BLaER1 (cell line): ENCODE measurements around the gene FEM1B.
A peak's percentile ranks its signal among the peaks of the same experiment; 100 is the strongest.

ENCODE experiments used
- H3K27ac ChIP-seq: shearing (Covaris generic); formaldehyde crosslinking; 2 replicates; pipeline ENCODE4 v1.8.1; 2022
- H3K27me3 ChIP-seq: shearing (Covaris generic); formaldehyde crosslinking; 2 replicates; pipeline ENCODE4 v1.8.1; 2022
- H3K36me3 ChIP-seq: shearing (Covaris generic); formaldehyde crosslinking; 2 replicates; pipeline ENCODE4 v1.8.1; 2022
- H3K4me1 ChIP-seq: shearing (Covaris generic); formaldehyde crosslinking; 2 replicates; pipeline ENCODE4 v1.8.1; 2022
- H3K4me2 ChIP-seq: shearing (Covaris generic); formaldehyde crosslinking; 2 replicates; pipeline ENCODE4 v1.8.1; 2022
- H3K4me3 ChIP-seq: shearing (Covaris generic); formaldehyde crosslinking; 2 replicates; pipeline ENCODE4 v1.8.1; 2022
- H3K9ac ChIP-seq: shearing (Covaris generic); formaldehyde crosslinking; 2 replicates; pipeline ENCODE4 v1.8.1; 2022
- H3K9me3 ChIP-seq: shearing (Covaris generic); formaldehyde crosslinking; 2 replicates; pipeline ENCODE4 v1.8.1; 2022
- H4K20me1 ChIP-seq: shearing (Covaris generic); formaldehyde crosslinking; 2 replicates; pipeline ENCODE4 v1.8.1; 2022
- Cebpa-rat ChIP-seq: shearing (Covaris generic); IDR thresholded peaks from 2 replicates; pipeline ENCODE4 v1.8.1; 2022

FEM1B gene

DNA sequence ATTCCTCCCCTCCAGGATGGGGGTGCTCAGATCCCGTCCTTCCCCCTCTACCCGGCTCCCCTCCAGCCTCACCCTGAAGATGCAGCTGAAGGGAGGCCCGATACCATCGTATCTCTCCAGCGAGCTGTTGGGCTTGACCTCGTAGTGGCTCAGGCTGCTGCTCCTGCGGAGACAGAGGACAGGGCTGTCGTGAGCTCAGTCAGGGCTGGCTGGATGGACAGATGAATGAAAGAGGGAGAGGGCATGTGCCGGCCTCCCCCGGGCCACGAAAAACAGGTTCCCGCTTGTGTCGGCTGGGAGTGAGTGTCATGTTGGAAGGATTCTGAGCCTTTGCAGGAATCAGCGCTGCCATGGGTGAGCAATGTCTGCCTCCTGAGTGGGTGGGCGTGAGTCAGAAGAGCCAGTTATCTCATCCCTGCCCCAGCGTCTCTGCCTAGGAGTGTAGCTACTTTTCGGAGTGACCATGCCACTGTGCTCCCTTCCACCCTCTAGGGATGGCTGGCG, 35.2 kb downstream of the FEM1B start:
- H4K20me1 ChIP-seq, result no peaks in the 10 kb centered on the region
- H3K36me3 ChIP-seq, result no peaks in the 10 kb centered on the region
- no peaks in the 10 kb centered on the region for H3K9me3 ChIP-seq
- H3K4me3 ChIP-seq, result no peak overlapping the region
- no peak overlapping the region for H3K9ac ChIP-seq
- no peaks in the 10 kb centered on the region for H3K27me3 ChIP-seq
- peaks cover 21% of the 10 kb centered on the region for H3K4me1 ChIP-seq
- H3K4me2 ChIP-seq, result no peak overlapping the region
- TF ChIP-seq Cebpa-rat, result no peak
- H3K27ac ChIP-seq, result no peak overlapping the region

DNA sequence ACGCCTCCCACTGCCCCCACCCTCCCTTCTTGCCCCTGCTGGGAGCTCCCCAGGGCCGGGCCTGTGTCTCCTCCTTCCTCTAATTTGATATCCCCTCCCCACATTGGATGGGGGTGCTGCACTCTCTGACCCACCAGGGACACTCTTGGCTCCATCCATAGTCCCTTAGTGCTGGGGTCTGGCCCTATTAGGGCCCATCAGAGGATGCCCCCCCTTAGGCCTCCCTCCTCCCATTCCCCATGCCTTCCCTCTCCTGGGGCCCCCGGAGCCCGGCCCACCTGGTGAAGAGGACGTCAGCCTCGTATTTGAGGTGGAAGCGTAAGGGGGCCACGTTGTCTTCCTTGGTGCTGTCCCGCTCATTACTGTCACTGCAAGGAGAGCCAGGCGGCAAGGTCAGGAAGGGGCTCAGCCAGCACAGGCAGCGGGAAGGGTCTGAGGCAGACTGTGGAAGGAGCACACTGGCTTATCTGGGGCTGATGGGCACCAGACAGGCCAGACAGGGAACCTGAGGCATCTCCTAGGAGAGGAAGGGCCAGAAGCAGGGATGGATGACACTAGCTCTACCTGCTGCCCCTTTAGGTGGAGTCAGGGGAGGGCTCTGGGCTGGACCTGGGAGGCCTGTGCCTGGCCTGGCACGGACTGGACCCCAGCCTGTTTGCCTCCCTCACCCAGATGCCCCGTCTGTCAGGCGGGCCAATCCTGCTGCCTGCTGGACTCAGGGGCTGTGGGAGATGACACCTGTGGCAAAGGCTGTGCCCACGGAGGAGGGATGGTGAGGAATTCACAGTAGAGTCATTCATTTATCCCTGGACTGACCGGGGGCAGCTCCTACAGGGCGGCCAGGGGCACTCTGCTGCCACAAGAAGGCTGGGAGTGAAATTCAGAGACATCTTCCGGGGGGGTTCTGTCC, 36.2 kb downstream of the FEM1B start:
- H4K20me1 ChIP-seq, result no peaks in the 10 kb centered on the region
- TF ChIP-seq Cebpa-rat, result no peak
- no peaks in the 10 kb centered on the region for H3K27me3 ChIP-seq
- H3K4me3 ChIP-seq, result no peak overlapping the region
- H3K36me3 ChIP-seq, result no peaks in the 10 kb centered on the region
- H3K4me2 ChIP-seq, result no peak overlapping the region
- H3K4me1 ChIP-seq, result peaks cover 21% of the 10 kb centered on the region
- no peak overlapping the region for H3K27ac ChIP-seq
- no peaks in the 10 kb centered on the region for H3K9me3 ChIP-seq
- H3K9ac ChIP-seq, result no peak overlapping the region

DNA sequence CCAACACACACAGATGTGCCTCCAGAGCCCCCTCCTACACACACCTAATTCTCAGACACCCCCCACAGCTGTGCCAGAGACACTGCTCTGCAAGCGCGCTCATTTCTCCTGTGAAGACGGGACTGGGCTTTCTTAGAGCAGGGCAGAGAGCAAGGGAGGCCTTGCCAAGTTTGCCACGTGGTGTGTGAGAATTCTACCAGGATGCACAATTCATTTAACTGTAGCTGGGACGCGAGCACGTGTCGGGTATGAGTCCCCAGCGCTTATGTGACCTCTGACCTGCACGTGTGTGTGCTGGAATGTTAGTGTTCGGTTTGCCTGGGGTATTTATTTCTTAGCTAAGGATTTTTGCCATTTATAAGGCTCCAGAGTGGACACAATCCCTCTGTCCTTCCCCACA, 37.0 kb downstream of the FEM1B start:
- TF ChIP-seq Cebpa-rat, result no peak

DNA sequence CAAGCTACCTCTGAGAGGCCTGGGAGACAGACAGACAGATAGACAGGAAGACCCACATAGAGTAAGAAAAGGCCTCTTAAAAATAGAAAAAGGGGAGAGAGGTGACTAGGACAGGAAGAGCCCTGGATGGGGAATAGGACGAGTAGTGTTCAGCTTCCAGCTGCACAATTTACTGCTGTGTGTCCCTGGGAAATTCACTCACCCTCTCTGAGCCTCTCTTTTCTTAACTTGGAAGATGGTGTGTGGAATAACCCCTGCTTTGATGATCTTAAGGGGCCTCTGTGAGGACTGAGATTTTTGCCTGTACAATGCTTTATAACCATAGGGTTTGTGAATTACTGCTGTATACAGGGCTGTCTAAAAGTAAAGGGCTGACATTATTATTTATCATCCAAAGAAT, 37.5 kb downstream of the FEM1B start:
- no peak for TF ChIP-seq Cebpa-rat
- H3K27ac ChIP-seq, result no peak overlapping the region
- no peaks in the 10 kb centered on the region for H4K20me1 ChIP-seq
- peaks cover 21% of the 10 kb centered on the region for H3K4me1 ChIP-seq
- no peaks in the 10 kb centered on the region for H3K9me3 ChIP-seq
- no peak overlapping the region for H3K9ac ChIP-seq
- no peak overlapping the region for H3K4me3 ChIP-seq
- H3K27me3 ChIP-seq, result no peaks in the 10 kb centered on the region
- no peak overlapping the region for H3K4me2 ChIP-seq
- no peaks in the 10 kb centered on the region for H3K36me3 ChIP-seq

More for the DNA sequence above, 37.0 kb downstream of the FEM1B start:
- Histone ChIP-seq H3K4me3 (no peak overlapping the region), H3K36me3 (no peaks in the 10 kb centered on the region), H3K27me3 (no peaks in the 10 kb centered on the region), H3K4me2 (no peak overlapping the region), H3K4me1 (peaks cover 21% of the 10 kb centered on the region), H3K9me3 (no peaks in the 10 kb centered on the region), H4K20me1 (no peaks in the 10 kb centered on the region), H3K27ac (no peak overlapping the region), H3K9ac (no peak overlapping the region)

DNA sequence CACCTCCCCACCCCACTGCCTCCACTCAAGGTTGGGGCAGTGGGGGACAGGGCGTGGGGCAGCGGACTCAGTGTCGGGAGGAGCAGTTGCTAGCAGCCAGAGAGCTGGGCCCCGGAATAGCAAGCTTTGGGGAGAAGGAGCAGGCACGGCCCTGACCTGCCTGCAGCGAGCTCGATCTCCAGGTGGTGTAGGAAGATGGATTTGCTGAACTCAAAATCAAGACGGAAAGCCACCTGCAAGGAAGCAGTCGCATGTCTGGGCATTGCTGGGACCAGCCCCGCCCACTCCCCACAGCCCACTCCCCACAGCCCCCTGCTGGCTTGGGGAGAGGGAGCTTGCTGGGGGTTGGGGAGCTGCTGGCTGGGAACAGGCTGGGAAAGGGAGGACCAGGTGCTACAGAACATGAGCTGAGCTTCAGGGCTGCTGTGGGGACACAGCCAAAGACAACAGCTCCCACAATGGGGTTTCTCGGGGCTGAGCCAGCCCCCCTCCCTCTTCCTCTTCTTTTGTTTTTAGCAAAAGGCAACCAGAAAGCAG, 38.0 kb downstream of the FEM1B start:
- Histone ChIP-seq H3K27me3 (no peaks in the 10 kb centered on the region), H3K4me1 (peaks cover 18% of the 10 kb centered on the region), H4K20me1 (no peaks in the 10 kb centered on the region), H3K27ac (0 out of 2 replicates have a peak overlapping the region, but pooled peaks have one; percentile 18), H3K4me3 (no peak overlapping the region), H3K9me3 (no peaks in the 10 kb centered on the region), H3K9ac (no peak overlapping the region; the same call in 1 of the 2 replicates), H3K4me2 (peak overlapping the region; percentile 56), H3K36me3 (no peaks in the 10 kb centered on the region)
- TF ChIP-seq Cebpa-rat, result no peak

DNA sequence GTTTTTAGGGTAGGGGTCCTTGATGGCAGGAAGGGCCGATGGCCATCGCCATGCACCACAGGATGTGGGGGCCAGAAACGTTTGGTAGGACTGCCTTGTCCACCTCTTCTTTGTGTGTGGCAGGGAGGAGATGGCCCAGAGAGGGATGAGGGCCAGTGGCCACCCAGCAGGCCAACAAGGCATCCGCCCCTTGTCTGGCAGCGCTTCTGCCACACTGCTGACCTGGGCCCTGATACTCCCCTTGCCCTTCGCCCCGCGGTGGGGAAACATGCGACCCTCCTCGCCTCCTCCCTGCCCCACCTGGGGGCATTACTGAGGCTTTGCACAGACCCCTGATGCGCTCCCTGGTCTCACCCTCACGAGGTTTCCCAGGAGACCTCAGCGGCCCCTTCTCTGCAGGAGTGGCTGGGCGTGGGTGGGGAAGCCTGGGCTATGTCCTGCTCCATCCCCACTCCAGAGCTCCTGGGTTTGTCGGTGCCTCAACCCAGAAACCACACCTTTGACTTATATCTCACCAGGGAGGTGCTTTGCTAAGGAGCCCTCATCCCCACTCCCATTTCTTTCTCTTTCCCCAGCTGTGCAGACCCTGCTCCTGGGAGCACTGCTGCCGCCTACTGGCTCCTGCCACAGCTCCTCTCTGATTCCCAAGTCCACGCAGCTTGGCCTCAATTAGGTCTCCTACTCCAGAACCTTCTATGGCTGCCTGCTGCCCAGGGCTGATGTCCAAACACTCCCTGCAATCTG, 38.7 kb downstream of the FEM1B start:
- Histone ChIP-seq H3K4me2 (peak overlapping the region; percentile 56), H3K27me3 (no peaks in the 10 kb centered on the region), H3K27ac (0 out of 2 replicates have a peak overlapping the region, but pooled peaks have one; percentile 18), H3K4me3 (no peak overlapping the region), H3K36me3 (no peaks in the 10 kb centered on the region), H3K9me3 (no peaks in the 10 kb centered on the region), H3K4me1 (peaks cover 15% of the 10 kb centered on the region), H3K9ac (no peak overlapping the region; the same call in 1 of the 2 replicates), H4K20me1 (no peaks in the 10 kb centered on the region)
- TF ChIP-seq Cebpa-rat, result no peak

- H3K9ac ChIP-seq, result no peak overlapping the region
- no peak overlapping the region for H3K27ac ChIP-seq
- no peaks in the 10 kb centered on the region for H3K27me3 ChIP-seq
- no peaks in the 10 kb centered on the region for H3K9me3 ChIP-seq
- H4K20me1 ChIP-seq, result no peaks in the 10 kb centered on the region
- no peak for TF ChIP-seq Cebpa-rat
- no peaks in the 10 kb centered on the region for H3K36me3 ChIP-seq
- peaks cover 18% of the 10 kb centered on the region for H3K4me1 ChIP-seq
- H3K4me2 ChIP-seq, result no peak overlapping the region
- no peak overlapping the region for H3K4me3 ChIP-seq
Observed at GRCh38 chr15:68317281-68318007, 39.9 kb downstream of the FEM1B start.

GRCh38 chr15:68318008-68318835, 40.7 kb downstream of the FEM1B start:
- Histone ChIP-seq H3K9ac (no peak overlapping the region), H3K4me3 (no peak overlapping the region), H3K27me3 (no peaks in the 10 kb centered on the region)

More at GRCh38 chr15:68318008-68318835, 40.7 kb downstream of the FEM1B start:
- H4K20me1 ChIP-seq, result no peaks in the 10 kb centered on the region
- no peaks in the 10 kb centered on the region for H3K9me3 ChIP-seq
- peaks cover 26% of the 10 kb centered on the region for H3K4me1 ChIP-seq
- TF ChIP-seq Cebpa-rat, result no peak
- H3K4me2 ChIP-seq, result no peak overlapping the region
- no peak overlapping the region for H3K27ac ChIP-seq
- H3K36me3 ChIP-seq, result no peaks in the 10 kb centered on the region
